Keratinocyte (primary cell): ENCODE measurements around the gene EVI5L. TPM values are rescaled to one million over a fixed set of nuclear protein-coding genes. Genes with fewer than 3 reads are reported as not detected.

ENCODE experiments used
- DNase-seq: peaks from one replicate; pipeline ENCODE4 v3.0.0-alpha.2; 2011; ENCODE audit warnings: low read depth, missing footprints, low spot score
- FAIRE-seq: peaks from 2 replicates; lab custom pipeline; 2011; peaks lifted over from hg19 to GRCh38; lab: Jason Lieb, UNC
- H2AFZ ChIP-seq: 2 replicates; pipeline ENCODE4 v1.6.0; 2012; ENCODE audit warnings: low read length, control low read depth, inconsistent platforms; ENCODE audit not compliant: control insufficient read depth
- H3K27ac ChIP-seq: 2 replicates; pipeline ENCODE4 v1.5.1; 2011; ENCODE audit warnings: low read length; ENCODE audit not compliant: control insufficient read depth, insufficient read depth
- H3K27me3 ChIP-seq: 3 replicates; pipeline ENCODE4 v1.6.0; 2011; ENCODE audit warnings: low read length; ENCODE audit not compliant: control insufficient read depth, insufficient read depth; ENCODE audit errors: extremely low read depth
- H3K36me3 ChIP-seq, 2 experiments: 2 replicates in 1 of 2; 3 replicates in 1 of 2; pipeline ENCODE4 v1.5.1; 2011; ENCODE audit warnings: low read length in 2 of 2, mild to moderate bottlenecking in 1 of 2; ENCODE audit not compliant: control insufficient read depth in 2 of 2, insufficient read depth in 2 of 2; ENCODE audit errors: extremely low read depth in 1 of 2
- H3K4me1 ChIP-seq: 3 replicates; pipeline ENCODE4 v1.5.1; 2011; ENCODE audit warnings: low read length; ENCODE audit not compliant: control insufficient read depth, insufficient read depth; ENCODE audit errors: extremely low read depth
- H3K4me2 ChIP-seq: 3 replicates; pipeline ENCODE4 v1.6.0; 2011; ENCODE audit warnings: low read depth, low read length; ENCODE audit not compliant: control insufficient read depth, insufficient read depth; ENCODE audit errors: extremely low read depth
- H3K4me3 ChIP-seq, 3 experiments: fragments of 200-600 bp in 1 of 3; sonication (generic) in 1 of 3; 2 replicates in 2 of 3; 3 replicates in 1 of 3; pipeline ENCODE4 v1.5.1; 2011 to 2016; ENCODE audit warnings: low read length in 3 of 3, mild to moderate bottlenecking in 3 of 3, control low read depth in 2 of 3, inconsistent platforms in 1 of 3, low read depth in 1 of 3, mixed read lengths in 1 of 3, mixed run types in 1 of 3, moderate library complexity in 1 of 3; ENCODE audit not compliant: control insufficient read depth in 2 of 3, insufficient read depth in 2 of 3; ENCODE audit errors: extremely low read depth in 1 of 3
- H3K79me2 ChIP-seq: 2 replicates; pipeline ENCODE4 v1.6.0; 2012; ENCODE audit warnings: low read length; ENCODE audit not compliant: control insufficient read depth, insufficient read depth
- H3K9ac ChIP-seq: 3 replicates; pipeline ENCODE4 v1.6.0; 2011; ENCODE audit warnings: low read length; ENCODE audit not compliant: control insufficient read depth, insufficient read depth; ENCODE audit errors: extremely low read depth
- H3K9me1 ChIP-seq: 3 replicates; pipeline ENCODE4 v1.6.0; 2011; ENCODE audit warnings: low read length; ENCODE audit not compliant: control insufficient read depth, insufficient read depth; ENCODE audit errors: extremely low read depth
- H3K9me3 ChIP-seq: 2 replicates; pipeline ENCODE4 v1.5.1; 2012; ENCODE audit warnings: low read depth, low read length; ENCODE audit not compliant: control insufficient read depth
- H4K20me1 ChIP-seq: 3 replicates; pipeline ENCODE4 v1.6.0; 2011; ENCODE audit warnings: low read length; ENCODE audit not compliant: control insufficient read depth, insufficient read depth; ENCODE audit errors: extremely low read depth
- CTCF ChIP-seq, 3 experiments: IDR thresholded peaks in 1 of 3; conservative IDR thresholded peaks in 1 of 3; optimal IDR thresholded peaks in 1 of 3; 2 replicates in 2 of 3; 3 replicates in 1 of 3; pipeline versions ENCODE3 to v1.5.1; 2011; ENCODE audit warnings: low read length in 3 of 3, mild to moderate bottlenecking in 3 of 3, moderate library complexity in 2 of 3, control low read depth in 1 of 3, inconsistent platforms in 1 of 3; ENCODE audit not compliant: insufficient read depth in 2 of 3; ENCODE audit errors: extremely low read depth in 1 of 3
- EZH2 ChIP-seq: IDR thresholded peaks from one replicate; pipeline ENCODE4 v1.6.1; 2012; ENCODE audit warnings: inconsistent platforms, mild to moderate bottlenecking, low read length, moderate library complexity
- dilution Hi-C: fragments of 300-500 bp; cut with MboI; formaldehyde crosslinking; loops from one replicate; pipeline ENCODE4 v1.7.0; 2020; ENCODE audit warnings: low sequenced_read_pairs; ENCODE audit not compliant: extremely low pct_ligation_motif_present
- polyA plus RNA-seq, 5 experiments: library from polyadenylated mRNA; depleted of rRNA in 3 of 5; stranded (reverse) in 3 of 5; stranded (forward) in 1 of 5; unstranded in 1 of 5; fragments of >200 nt; gene quantifications; 1 replicate in 1 of 5; 2 replicates in 3 of 5; 3 replicates in 1 of 5; pipeline versions ENCODE4 v1.2.1 to v1.2.3, GENCODE V29; 2011 to 2012; ENCODE audit warnings: missing spikeins in 2 of 5, low read depth in 1 of 5, low replicate concordance in 1 of 5

EVI5L gene
- polyA plus RNA-seq, 1 donor (not counting 4 experiments of a cell fraction or from before 2014, with no cell fraction given), result 7.5 TPM

GRCh38 chr19:7842661-7843294 is 12.8 kb downstream of the EVI5L start:
- no peaks in the 10 kb centered on the region for H3K36me3 ChIP-seq
- DNase-seq (no peak), FAIRE-seq (no peak)
- peaks cover 6% of the 10 kb centered on the region for H3K79me2 ChIP-seq
- H3K4me1 ChIP-seq, result peaks cover 7% of the 10 kb centered on the region
- H3K27ac ChIP-seq, result no peak overlapping the region
- H3K9ac ChIP-seq, result no peak overlapping the region
- no peaks in the 10 kb centered on the region for H3K9me1 ChIP-seq
- no peak overlapping the region for H3K4me3 ChIP-seq
- no peaks in the 10 kb centered on the region for H3K27me3 ChIP-seq
- no peak for TF ChIP-seq EZH2
- TF ChIP-seq CTCF (optimal IDR thresholded peaks at IDR 0.05 in 1 of 3, IDR thresholded peaks at IDR 0.05 in 1 of 3, conservative IDR thresholded peaks at IDR 0.05 in 1 of 3; ENCODE audit: extremely low read depth in 1 of 3, insufficient read depth in 2 of 3, low read length in 3 of 3), result no peak
- dilution Hi-C loops, result no loop called here
- no peak overlapping the region for H2AFZ ChIP-seq
- H3K9me3 ChIP-seq, result no peaks in the 10 kb centered on the region
- no peaks in the 10 kb centered on the region for H4K20me1 ChIP-seq
- no peak overlapping the region for H3K4me2 ChIP-seq

DNA sequence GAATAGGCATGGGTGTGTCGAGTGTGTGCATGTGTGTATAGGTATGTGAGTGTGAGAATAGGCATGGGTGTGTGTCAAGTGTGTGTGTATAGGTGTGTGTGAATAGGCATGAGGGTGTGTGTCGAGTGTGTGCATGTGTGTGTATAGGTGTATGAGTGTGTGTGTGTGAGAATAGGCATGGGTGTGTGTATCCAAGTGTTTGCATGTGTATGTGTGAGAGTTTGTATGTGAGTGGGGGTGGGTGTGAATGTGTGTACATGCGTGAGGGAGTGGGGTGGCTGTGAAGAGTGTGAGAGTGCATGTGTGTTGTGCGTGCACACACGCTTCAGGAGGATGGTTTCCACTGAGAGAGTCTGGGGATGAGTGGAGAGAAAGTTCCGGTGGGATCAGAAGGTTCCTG is 13.5 kb downstream of the EVI5L start:
- Histone ChIP-seq H3K4me2 (no peak overlapping the region), H3K9me3 (no peaks in the 10 kb centered on the region), H3K9me1 (no peaks in the 10 kb centered on the region), H3K36me3 (no peaks in the 10 kb centered on the region), H3K79me2 (peaks cover 6% of the 10 kb centered on the region), H4K20me1 (no peaks in the 10 kb centered on the region), H3K27ac (no peak overlapping the region), H2AFZ (no peak overlapping the region), H3K4me3 (no peak overlapping the region), H3K9ac (no peak overlapping the region), H3K27me3 (no peaks in the 10 kb centered on the region), H3K4me1 (peaks cover 2% of the 10 kb centered on the region)
- FAIRE-seq (no peak), DNase-seq (no peak)
- TF ChIP-seq EZH2 (no peak), CTCF (optimal IDR thresholded peaks at IDR 0.05 in 1 of 3, IDR thresholded peaks at IDR 0.05 in 1 of 3, conservative IDR thresholded peaks at IDR 0.05 in 1 of 3; ENCODE audit: extremely low read depth in 1 of 3, insufficient read depth in 2 of 3, low read length in 3 of 3) (no peak)
- dilution Hi-C loops, result no loop called here
